Glutamatergic neuron (in vitro differentiated cells): ENCODE measurements around the gene P3H2. TPM values are rescaled to one million over a fixed set of nuclear protein-coding genes. Genes with fewer than 3 reads are reported as not detected.

ENCODE experiments used
- DNase-seq: peaks from one replicate; pipeline ENCODE4 v3.0.0; 2022
- H3K27ac Mint-ChIP-seq: one replicate; pipeline ENCODE4 v1.8.0; 2020; ENCODE audit warnings: mild to moderate bottlenecking, mixed read lengths, inconsistent platforms; ENCODE audit not compliant: unreplicated experiment
- H3K27me3 Mint-ChIP-seq: one replicate; pipeline ENCODE4 v1.8.0; 2020; ENCODE audit warnings: mild to moderate bottlenecking, moderate library complexity, mixed read lengths, inconsistent platforms; ENCODE audit not compliant: unreplicated experiment
- H3K36me3 Mint-ChIP-seq: one replicate; pipeline ENCODE4 v1.8.0; 2020; ENCODE audit warnings: mild to moderate bottlenecking, mixed read lengths, inconsistent platforms; ENCODE audit not compliant: unreplicated experiment
- H3K4me1 Mint-ChIP-seq: one replicate; pipeline ENCODE4 v1.8.0; 2020; ENCODE audit warnings: mild to moderate bottlenecking, low read depth, mixed read lengths, inconsistent platforms; ENCODE audit not compliant: unreplicated experiment
- H3K4me3 Mint-ChIP-seq: one replicate; pipeline ENCODE4 v1.8.0; 2020; ENCODE audit warnings: mild to moderate bottlenecking, mixed read lengths, inconsistent platforms; ENCODE audit not compliant: unreplicated experiment
- H3K9me3 Mint-ChIP-seq: one replicate; pipeline ENCODE4 v1.8.0; 2020; ENCODE audit warnings: mild to moderate bottlenecking, moderate library complexity, mixed read lengths, inconsistent platforms; ENCODE audit not compliant: unreplicated experiment
- CTCF ChIP-seq: fragments of 200-600 bp; sonication (generic); IDR thresholded peaks from one replicate; pipeline ENCODE4 v1.5.0; 2021; ENCODE audit not compliant: partially characterized antibody, unreplicated experiment
- total RNA-seq: library from RNA; stranded (reverse); fragmentation: NEBNext Ultra II Directional; extraction: Animal tissue kit (Norgen Biotek cat#: 25700); gene quantifications from one replicate; pipeline ENCODE4 v1.2.1, GENCODE V29; 2021; ENCODE audit not compliant: unreplicated experiment

P3H2 gene
- total RNA-seq, 1 donor from 2014 or later = 28.6 TPM

GRCh38 chr3:190036631-190037030, 84.1 kb downstream of the P3H2 start:
- TF ChIP-seq CTCF = no peak
- Mint-ChIP-seq H3K27ac (no peak overlapping the region), H3K27me3 (no peaks in the 10 kb centered on the region), H3K4me3 (no peak overlapping the region), H3K9me3 (no peaks in the 10 kb centered on the region), H3K36me3 (no peaks in the 10 kb centered on the region), H3K4me1 (peaks cover 15% of the 10 kb centered on the region)
- DNase-seq = no peak

DNA sequence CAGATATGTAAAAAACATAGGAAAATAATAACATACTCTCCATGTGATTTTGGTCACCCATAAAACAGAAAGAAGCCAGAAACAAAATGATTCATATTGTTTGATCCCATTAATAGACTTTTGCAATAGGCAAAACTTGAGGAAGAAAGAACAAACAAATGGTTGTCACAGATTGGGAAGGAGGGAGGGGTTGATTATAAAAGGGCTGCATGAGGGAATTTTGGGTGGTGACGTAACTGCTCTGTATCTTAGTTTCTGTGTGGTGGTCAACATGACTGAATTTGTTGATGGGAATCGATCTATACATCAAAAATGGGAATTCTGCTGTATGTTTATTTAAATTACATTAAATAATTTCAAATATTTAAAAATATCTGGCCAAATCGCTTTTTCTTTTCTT, 86.3 kb downstream of the P3H2 start:
- Mint-ChIP-seq H3K27me3 (no peaks in the 10 kb centered on the region), H3K9me3 (no peaks in the 10 kb centered on the region), H3K4me3 (no peak overlapping the region), H3K27ac (no peak overlapping the region), H3K36me3 (no peaks in the 10 kb centered on the region), H3K4me1 (peaks cover 6% of the 10 kb centered on the region)
- DNase-seq = no peak
- no peak for TF ChIP-seq CTCF

DNA sequence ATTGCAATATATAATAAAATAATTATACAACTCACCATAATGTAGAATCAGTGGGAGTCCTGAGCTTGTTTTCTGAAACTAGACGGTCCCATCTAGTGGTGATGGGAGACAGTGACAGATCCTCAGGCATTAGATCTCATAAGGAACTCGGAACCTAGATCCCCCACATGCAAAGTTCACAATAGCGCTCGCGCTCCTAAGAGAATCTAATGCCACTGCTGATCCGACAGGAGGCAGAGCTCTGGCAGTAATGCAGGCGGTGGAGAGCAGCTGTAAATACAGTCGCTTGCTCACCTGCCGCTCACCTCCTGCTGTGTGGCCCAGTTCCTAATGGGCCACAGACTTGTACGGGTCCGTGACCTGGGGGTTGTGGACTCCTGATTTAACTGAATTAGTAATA, 87.8 kb downstream of the P3H2 start:
- Mint-ChIP-seq H3K27me3 (peaks cover 1% of the 10 kb centered on the region), H3K27ac (no peak overlapping the region), H3K4me1 (no peaks in the 10 kb centered on the region), H3K4me3 (no peak overlapping the region), H3K9me3 (no peaks in the 10 kb centered on the region), H3K36me3 (no peaks in the 10 kb centered on the region)
- no peak for DNase-seq
- no peak for TF ChIP-seq CTCF

GRCh38 chr3:190031887-190032752, 88.6 kb downstream of the P3H2 start:
- Mint-ChIP-seq H3K9me3 (no peaks in the 10 kb centered on the region), H3K4me1 (no peaks in the 10 kb centered on the region)

More at GRCh38 chr3:190031887-190032752, 88.6 kb downstream of the P3H2 start:
- H3K27me3 Mint-ChIP-seq = peaks cover 1% of the 10 kb centered on the region
- no peaks in the 10 kb centered on the region for H3K36me3 Mint-ChIP-seq
- no peak overlapping the region for H3K27ac Mint-ChIP-seq
- no peak for TF ChIP-seq CTCF
- DNase-seq = no peak
- H3K4me3 Mint-ChIP-seq = no peak overlapping the region
